SW 1271 (cell line): ENCODE results near the gene MRPL10.
"Not testable (repeated sequence)": the region's sequence is repeated elsewhere in the genome, so short reads cannot be mapped to it uniquely, and the experiment has no call there.

ENCODE experiments used
- DNase-seq, 2 experiments: peaks; one replicate each; lab custom pipeline; 2025; lab: John Stamatoyannopoulos, UW

Gene MRPL10

GRCh38 chr17:47789611-47790561 lies 41.5 kb downstream of the MRPL10 start:
- DNase-seq, result peak; percentile 17 to 54

GRCh38 chr17:47785538-47786123 lies 45.7 kb downstream of the MRPL10 start:
- DNase-seq, result no peak

- no peak for DNase-seq
Observed at GRCh38 chr17:47781397-47781796, 49.9 kb downstream of the MRPL10 start.

- DNase-seq, result no peak
Observed at GRCh38 chr17:47778184-47778635, 53.1 kb downstream of the MRPL10 start.

GRCh38 chr17:47776330-47777197 lies 54.8 kb downstream of the MRPL10 start:
- DNase-seq, result peak in 1 of 2 experiments; percentile 55

- DNase-seq, result no peak
Observed at GRCh38 chr17:47774987-47775580, 56.3 kb downstream of the MRPL10 start.

GRCh38 chr17:47774331-47774730 lies 57.0 kb downstream of the MRPL10 start:
- no peak for DNase-seq

- not testable (repeated sequence) for DNase-seq
Observed at GRCh38 chr17:47773649-47774048, 57.7 kb downstream of the MRPL10 start.
